Measurements from ENCODE around the gene NBEAL2.

GRCh38 chr3:47047673-47048072 is 68.2 kb downstream of the NBEAL2 start:
- TF ChIP-seq EZH2 (IDR thresholded peaks at IDR 0.05; ENCODE audit: borderline replicate concordance, insufficient read depth, low read length, poor library complexity, severe bottlenecking): no peak
- TF ChIP-seq POLR2AphosphoS5 (IDR thresholded peaks at IDR 0.05): no peak
- no peak for TF ChIP-seq CTCF (IDR thresholded peaks at IDR 0.05; ENCODE audit: poor library complexity, severe bottlenecking)
- TF ChIP-seq EP300 (conservative IDR thresholded peaks at IDR 0.05; ENCODE audit: poor library complexity, severe bottlenecking): no peak
- no peak for TF ChIP-seq TAF1 (IDR thresholded peaks at IDR 0.05; ENCODE audit: low read depth)
- TF ChIP-seq MXI1 (conservative IDR thresholded peaks at IDR 0.05; ENCODE audit: poor library complexity, severe bottlenecking): no peak
- no peak for TF ChIP-seq RAD21 (conservative IDR thresholded peaks at IDR 0.05)
- TF ChIP-seq REST (IDR thresholded peaks at IDR 0.05; ENCODE audit: borderline replicate concordance): no peak

Measured in neural cell (in vitro differentiated cells).